HG03066 (cell line): ENCODE results near the gene SEPSECS.

Source experiments
- ATAC-seq: cut with Tn5 transposase; IDR thresholded peaks from one replicate; pipeline ENCODE4 v1.9.1; 2021; ENCODE audit warnings: low read depth; ENCODE audit not compliant: unreplicated experiment

SEPSECS gene

DNA sequence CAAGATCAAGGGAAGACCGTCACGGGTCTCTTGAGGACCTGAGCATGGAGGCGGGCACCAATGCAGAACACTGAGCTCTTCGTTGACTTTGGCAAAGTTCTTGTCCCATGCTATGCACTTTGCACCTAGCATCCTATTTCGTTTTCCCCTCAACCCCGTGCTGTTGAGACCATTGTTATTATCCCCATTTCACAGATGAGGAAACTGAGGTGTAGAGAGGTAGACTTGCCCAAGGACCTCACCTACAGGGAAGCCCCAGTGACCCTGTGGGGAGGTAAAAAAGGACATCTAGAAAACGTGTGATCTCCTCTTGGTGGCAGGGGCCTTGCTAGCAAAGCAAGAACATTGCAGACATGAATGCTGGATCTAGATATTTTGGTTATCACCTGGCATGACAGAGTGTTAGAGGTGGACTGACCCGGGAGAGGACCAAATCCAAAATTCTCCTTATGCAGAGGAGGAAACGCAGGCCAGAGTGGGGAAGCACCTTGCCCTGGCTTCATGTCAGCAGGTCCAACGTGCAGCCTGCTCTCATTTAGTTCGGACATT lies 48.5 kb downstream of the SEPSECS start:
- no peak for ATAC-seq

DNA sequence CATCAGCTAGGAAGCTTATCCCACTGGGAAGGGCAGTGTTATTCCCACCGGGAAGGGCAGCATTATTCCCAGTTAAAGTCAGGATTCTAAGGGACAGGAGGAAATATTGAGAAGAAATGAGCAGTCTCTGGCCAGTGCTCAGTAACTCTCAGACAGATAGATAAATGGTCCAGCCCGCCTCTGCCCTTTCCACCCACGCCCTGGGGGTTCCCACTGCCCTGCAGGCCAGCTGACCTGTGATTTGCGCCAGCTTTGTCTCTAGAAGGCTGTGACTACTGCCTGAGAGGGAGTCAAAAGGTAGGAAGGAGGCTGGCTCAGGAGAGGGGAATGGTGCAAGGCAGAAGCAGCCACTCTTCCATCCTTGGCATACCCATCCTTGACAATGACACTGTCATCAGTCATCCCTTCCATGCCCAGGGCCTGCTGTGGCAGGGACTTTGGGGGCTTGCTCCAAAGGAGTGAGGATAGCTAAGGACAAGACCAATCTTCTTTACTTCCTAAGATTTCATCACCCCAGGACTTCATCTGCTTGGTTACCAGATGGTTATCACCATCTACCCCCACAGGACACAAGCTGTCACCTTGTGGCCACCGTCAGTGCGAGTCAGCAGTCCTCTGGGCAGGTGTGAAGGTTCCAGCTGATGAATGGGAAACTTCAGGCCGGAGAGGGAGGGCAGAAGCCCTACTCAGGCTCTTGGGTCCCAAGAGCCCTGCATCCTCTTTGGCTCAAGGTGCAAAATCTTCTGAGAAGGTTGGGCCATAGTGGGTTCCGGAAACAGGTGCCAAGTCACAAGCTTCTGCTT lies 49.5 kb downstream of the SEPSECS start:
- no peak for ATAC-seq

DNA sequence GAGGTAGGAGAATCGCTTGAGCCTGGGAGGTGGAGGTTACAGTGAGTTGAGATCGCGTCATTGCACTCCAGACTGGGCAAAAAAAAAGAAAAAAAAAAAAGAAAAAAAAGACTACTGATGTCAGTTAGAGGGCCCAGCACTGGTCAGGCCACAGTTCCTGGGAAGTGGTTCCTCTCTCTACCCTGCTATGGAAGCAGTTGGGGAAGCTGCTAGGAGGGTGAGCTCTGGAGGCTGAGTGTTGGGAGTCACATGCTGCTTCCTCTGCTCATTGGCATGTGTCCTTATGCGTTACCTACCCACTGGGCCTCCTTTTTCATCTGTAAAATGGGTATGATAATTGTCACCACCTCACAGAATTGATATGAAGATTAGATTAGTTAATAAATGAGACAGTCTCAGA lies 50.7 kb downstream of the SEPSECS start:
- no peak for ATAC-seq

DNA sequence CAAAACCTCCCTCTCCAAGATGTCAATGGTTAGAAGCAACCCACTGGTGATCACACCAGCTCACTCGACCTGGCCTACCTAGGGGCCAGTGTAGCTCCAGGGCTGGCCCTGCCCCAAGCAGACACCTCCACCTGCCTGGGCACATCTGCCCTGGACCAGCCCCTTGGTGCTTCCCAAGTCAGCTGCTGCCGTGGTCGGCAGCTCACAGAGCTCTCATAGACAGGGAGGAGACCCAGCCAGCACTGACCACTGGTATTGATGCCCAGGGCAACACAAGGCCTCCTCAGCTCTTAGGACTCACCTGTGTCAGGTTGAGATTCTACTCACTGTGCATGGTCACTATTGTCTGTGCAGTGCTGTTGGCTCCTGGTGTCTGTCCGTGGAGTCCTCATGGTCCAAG lies 51.7 kb downstream of the SEPSECS start:
- no peak for ATAC-seq

DNA sequence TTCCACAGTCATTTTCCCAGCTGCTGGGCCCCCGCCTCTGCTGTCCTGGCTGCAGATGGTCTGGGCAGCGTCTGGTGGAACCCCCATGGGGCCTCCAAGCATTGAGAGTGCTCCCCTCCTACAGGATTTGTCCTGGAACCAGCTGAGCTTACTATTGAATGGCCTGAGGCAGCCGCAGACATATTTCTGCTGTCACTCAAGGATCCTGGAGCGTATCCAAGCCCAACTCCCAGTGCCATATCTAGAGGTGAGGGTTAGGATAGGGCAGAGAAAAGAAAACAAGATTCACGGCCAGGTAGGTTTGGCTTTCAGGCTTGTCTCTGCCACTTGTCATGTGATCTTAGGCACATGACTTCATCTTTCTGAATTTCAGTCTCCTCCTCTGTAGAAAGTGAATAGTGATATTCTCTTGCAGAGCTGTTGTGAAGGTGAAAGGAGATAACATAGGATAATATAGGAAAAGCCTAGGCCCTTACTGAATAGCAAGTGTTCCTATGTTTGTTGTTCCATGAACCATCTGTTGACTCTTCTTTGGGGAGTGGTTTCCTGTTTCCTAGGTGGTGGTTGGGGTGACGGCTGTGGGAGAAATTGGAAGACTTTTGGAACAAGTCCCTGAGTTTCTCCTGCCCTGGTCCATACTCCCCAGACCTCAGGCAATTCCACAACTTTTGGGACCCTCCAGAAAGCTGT lies 52.3 kb downstream of the SEPSECS start:
- no peak for ATAC-seq

DNA sequence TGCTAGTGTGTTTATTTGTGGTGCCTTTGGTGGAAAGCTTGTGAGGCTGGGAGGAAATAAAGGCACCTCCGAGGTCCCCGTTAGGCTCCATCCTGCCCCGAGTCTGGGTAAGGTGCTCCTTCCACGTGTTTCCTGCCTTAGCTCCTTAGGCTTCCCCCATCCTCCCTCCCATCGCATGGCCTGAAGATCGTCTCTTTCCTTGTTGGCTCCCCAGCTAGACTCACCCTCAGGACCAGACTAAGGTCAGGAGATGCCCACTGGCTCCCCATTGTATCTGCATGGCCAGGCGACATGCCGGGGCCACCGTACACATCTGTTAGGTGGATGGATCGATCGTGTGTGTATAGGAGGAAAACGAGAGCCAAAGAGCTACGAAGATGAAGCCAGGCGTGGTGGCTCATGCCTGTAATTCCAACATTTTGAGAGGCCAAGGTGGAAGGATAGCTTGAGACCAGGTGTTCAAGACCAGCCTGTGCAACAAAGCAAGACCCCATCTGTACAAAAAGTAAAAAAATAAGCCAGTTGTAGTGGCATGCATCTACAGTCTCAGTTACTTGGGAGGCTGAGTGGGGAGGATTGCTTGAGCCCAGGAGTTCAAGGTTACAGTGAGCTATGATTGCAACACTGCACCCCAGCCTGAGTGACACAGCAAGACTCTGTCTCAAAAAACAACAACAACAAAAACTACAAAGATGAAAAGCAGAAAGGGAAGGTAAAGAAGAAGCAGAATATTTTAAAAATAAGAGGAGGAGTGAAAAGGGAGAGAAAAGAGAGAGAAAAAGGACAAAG lies 53.7 kb downstream of the SEPSECS start:
- ATAC-seq: no peak

DNA sequence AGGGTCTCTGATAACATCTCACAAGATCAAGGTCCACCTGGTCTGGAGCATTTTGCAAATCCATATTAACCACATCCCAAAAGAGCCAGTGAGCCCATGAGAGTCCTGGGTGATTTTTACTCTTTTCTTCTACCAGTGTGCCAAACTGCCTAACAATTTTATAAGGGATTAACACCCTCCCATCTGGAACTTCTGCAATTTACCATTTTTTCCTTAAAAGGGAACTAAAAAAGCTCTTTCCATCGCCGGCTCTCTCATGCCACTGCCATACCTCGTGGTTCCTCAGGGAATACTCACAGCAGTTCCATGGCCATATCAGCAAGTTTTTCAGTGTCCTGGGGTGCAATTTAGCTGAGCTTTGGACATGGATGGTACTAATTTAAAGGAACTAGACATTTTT lies 55.7 kb downstream of the SEPSECS start:
- no peak for ATAC-seq

DNA sequence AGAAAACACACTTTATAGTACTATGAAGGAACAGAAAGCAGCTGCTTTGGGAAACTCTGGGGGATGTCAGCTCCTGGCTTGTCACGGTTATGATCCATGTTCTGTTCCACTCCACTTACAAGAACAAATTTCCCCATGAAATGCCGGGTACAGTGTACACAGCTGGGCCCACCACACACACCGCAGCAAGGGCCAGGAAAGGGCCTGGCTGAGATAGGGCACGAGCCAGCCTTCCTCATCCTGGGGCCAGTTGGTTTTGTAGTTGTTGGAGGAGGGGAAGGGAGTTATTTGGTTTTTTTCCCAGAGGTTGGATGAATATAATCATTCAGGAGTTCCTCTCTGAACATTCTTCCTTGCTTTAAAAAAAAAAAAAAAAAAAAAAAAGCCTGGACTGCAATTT lies 56.8 kb downstream of the SEPSECS start:
- ATAC-seq: no peak

DNA sequence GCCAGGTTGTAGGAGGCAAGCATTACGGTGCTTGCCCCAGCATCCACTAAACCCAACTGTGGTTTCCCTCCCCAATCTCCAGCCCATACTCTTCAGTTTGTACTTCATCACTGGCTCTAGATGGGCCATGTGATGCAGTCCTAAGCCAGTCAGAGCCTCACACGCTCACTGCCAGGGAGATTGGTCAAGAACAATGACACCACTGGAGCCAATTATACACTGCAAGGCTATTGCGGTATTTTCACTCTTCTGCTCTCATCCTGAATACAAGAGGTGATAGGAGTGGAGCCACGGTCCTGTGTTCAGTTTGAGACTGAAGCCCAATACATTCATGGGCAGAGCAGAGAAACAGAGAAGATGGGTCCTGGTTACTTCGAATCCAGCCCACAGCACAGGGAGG lies 58.4 kb downstream of the SEPSECS start:
- no peak for ATAC-seq

DNA sequence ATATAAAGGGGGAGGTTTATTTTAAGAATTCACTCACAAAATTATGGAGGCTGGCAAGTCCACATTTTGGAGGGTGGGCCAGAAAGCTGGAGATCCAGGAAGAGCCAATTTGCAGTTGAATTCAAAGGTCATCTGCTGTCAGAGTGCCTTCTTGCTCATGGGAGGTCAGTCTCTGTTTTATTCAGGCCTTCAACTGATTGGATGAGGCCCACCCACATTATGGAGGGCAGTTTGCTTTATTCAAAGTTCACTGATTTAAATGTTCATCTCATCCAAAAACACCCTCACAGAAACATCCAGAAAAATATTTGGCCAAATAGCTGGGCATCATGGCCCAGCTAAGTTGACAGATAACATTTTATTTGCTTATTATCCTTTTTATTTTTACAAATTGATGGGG lies 59.5 kb downstream of the SEPSECS start:
- no peak for ATAC-seq

DNA sequence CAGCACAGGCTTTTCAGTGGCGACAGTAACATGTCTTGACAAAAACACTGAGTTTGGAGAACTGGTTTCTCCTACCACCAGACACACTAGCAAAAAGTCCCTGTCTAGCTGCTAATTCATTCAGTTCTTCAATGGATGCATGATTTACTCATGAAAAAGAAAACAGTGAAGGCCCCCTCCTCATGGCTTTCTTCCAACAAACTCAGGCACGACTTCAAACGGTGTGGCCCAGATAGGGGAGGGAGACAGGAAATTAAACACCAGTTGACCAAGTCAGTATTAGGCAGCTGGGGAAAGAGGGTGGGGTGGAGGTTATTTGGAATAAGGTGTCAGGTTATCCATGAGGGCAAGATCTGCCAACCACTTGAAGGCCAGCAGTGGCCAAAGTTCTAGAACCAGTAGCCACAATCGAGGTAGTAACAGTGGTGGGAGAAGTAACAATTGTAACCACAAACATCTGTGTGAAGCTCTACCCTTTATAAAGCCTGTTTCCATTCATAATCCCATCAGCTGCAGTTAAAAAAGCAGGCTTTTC lies 60.2 kb downstream of the SEPSECS start:
- no peak for ATAC-seq

DNA sequence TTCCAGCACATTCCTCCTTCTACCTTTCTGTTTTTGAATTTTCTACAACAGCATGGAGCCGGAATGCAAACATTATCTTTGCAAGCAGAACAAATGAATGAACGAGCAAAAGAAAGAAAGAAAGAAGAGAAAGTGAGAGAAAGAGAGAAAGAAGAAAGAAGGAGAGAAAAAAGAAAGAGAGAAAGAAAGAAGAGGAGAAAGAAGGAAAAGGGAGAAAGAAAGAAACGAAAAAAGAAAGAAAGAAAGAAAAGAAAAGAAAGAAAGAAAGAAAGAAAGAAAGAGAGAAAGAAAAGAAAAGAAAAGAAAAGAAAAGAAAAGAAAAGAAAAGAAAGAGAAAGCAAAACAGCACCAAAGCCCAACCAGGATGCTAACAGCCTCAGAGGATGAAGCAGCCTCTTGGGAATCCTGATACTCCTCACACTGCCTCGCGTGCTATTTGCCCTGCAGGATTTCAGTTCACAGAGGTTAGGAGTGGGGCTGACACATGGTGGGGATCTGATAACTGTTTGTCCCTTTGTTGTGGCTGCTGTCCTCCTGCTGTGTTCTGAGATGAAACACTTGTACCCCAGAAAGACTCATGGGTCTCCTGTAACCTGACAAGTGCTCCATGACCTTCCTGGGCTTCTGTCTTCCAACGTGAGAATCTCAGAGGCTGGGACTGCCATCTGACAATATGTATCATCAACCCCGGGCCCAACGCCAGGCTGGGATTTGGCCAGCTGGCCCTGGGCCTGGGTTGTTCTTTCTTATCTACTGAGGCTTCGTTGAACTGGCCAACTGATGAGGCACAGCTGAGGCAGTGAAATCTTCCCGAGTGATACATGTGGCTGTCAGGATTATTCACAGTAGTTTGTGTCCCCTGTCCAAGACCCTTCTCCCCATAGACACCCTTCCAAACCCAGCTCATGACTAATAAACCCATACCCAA lies 61.0 kb downstream of the SEPSECS start:
- no peak for ATAC-seq

DNA sequence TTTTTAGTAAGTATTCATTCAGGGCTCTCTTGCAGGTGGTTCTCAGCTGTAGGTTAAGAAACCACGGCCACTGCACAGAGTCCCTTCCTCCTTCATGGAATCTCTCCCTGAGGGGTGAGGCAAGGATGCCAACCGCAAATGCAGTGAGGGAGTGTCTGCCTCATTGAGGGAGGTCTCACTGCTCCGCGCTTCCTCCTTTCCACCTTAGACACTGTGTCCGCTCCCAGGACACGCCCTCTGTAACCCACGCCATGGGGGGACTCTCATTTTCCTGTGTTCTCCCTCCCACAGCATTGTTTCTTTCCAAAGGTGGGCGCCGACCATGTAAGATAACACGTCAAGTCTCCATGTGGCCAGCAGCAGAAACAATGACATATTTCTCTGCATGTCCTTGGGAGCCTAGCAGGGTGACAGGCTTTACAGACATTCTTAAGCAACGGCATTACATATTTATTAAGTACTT lies 63.2 kb downstream of the SEPSECS start:
- ATAC-seq: no peak

DNA sequence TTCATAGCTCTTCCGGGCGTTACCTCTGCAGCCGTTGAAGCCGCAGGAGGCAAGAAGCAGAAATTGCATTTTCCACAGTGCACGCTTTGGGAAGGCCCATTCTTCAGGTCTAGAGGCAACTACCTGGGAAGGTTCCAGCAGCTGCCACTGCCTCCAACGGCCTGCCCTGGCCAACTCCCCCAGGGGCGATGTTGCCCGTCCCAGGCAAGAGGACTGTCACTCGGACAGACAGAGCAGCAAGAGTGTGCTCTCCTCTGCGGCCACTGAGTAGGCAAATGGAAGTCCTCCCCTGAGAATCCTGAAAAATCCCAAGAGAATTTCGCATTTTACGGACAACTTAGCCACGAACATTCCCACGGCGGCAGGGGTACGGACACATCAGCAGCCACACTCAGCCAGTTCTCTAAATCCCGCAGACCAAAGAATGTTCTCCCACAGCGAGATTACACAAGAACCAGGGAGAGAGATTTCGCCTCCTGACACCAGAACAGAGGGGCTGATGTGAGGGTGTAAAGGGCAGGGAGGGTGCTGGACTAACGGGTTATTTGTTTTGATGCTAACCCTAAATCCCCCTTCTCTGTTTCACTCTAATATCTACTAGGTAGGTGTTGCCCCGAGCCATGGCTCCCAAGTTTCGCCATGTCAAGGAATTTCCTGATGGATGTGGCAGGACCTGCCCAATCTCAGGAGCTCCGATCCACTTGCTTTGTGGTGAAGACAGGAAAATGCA lies 63.8 kb downstream of the SEPSECS start:
- no peak for ATAC-seq

DNA sequence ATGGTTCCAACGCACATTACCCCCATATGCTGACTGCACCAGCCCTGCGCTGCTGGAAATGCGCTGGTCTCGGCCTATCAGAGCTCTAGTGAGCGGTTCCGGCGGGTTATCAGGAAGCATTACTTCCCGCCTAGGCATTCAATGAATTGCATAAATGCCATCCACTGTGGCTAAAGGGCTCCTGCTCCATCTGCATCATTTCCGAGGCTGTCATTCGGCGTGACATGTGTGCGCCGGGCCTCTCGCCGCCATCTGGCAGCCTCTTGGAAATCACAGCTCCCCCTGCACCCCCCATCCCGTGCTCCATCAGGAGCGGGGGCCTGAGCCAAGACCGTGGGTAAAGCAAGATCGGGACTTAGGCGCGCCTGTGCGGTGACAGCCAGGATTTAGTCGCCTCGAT lies 64.4 kb downstream of the SEPSECS start:
- no peak for ATAC-seq

DNA sequence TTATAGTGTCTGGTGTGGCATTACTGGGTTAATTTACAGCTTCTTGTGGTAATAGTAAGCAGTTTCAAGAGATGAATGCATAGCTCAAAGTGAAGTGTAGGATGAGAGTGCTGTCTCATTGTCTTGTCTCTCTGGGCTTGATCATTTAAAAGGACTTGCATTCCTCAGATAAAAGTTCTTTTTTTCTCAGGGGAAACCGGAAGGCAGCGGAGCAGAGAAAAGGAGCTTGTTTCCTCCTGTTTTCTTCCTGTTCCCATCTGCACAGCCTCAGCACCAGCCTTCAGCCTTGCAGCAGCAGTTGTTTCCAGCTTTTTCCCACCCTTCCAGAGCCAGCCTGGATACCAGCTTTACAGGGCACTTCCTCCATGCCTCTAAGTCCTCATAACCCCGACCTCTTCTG lies 68.1 kb downstream of the SEPSECS start:
- ATAC-seq: no peak

DNA sequence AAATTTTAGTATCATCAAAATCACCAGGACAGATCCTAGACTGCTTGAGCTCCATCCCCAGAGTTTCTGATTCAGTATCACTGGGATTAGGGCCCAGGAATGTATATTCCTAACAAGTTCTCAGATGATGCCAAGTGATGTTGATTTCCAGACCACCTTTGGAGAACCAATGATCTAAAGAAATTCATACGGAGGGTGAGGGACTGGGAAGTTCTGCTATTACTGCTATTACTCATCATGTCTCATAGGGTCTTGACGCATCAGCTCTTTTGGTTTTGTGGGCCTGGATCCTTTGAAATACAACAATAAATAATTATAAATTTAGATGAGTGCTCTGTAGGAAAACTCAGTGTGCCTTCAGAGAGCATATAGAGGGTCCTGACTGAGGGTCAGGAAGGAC lies 69.7 kb downstream of the SEPSECS start:
- ATAC-seq: no peak

DNA sequence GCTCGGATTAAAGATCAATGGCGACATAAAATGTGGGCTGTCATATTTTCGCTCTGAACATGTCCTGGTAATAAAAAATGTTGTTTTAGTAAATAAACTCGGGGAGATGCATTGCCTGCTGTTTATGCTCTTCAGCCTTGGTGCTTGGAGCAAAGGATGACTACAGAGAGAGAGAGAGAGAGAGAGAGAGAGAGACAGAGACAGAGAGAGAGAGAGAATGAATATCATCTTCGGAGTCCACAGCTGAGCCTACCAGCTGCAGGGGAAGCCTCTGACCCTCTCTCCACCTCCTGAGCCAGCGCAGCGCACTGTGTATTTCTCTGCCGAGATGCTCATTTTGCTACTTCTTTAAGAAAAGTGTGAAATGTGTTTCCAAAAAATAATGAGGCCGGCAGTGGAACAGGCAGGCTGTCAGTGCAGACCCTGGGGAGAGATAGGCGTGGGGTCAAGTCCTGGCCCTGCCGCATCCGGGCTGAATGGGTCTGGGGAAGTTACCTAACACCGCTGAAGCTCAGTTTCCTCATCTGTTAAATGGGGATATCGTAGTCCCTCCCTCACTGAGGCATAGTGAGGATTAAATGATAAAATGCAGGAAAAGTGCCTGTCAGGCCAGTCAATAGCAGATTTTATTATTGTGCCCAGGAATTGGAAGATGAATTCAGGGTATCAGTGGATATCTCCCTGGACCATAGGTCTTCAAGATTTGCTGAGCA lies 71.0 kb downstream of the SEPSECS start:
- no peak for ATAC-seq
